Skeletal muscle cell (primary cell): ENCODE measurements around the gene ARHGAP27.

Experiments used
- DNase-seq: peaks from one replicate; pipeline ENCODE4 v3.0.0-alpha.2; 2010; ENCODE audit warnings: low read depth
- H3K4me3 ChIP-seq: 2 replicates; pipeline ENCODE4 v1.5.1; 2011; ENCODE audit warnings: low read depth, mild to moderate bottlenecking, control low read depth, low read length, moderate library complexity

The ARHGAP27 gene

GRCh38 chr17:45391291-45391690, 41.4 kb downstream of the ARHGAP27 start:
- DNase-seq = no peak
- H3K4me3 ChIP-seq = no peak overlapping the region

GRCh38 chr17:45389354-45389753, 43.3 kb downstream of the ARHGAP27 start:
- DNase-seq = no peak
- no peak overlapping the region for H3K4me3 ChIP-seq

GRCh38 chr17:45388604-45389325, 43.9 kb downstream of the ARHGAP27 start:
- no peak for DNase-seq
- no peak overlapping the region for H3K4me3 ChIP-seq

GRCh38 chr17:45387739-45388138, 44.9 kb downstream of the ARHGAP27 start:
- no peak for DNase-seq
- no peak overlapping the region for H3K4me3 ChIP-seq

GRCh38 chr17:45386178-45386577, 46.5 kb downstream of the ARHGAP27 start:
- no peak for DNase-seq
- H3K4me3 ChIP-seq = no peak overlapping the region

- no peak overlapping the region for H3K4me3 ChIP-seq
- DNase-seq = no peak
Measured at GRCh38 chr17:45385331-45385997, 47.2 kb downstream of the ARHGAP27 start.

- DNase-seq = no peak
- no peak overlapping the region for H3K4me3 ChIP-seq
Measured at GRCh38 chr17:45384789-45385262, 47.8 kb downstream of the ARHGAP27 start.

GRCh38 chr17:45384047-45384788, 48.5 kb downstream of the ARHGAP27 start:
- H3K4me3 ChIP-seq = no peak overlapping the region
- DNase-seq = no peak

GRCh38 chr17:45383003-45383402, 49.7 kb downstream of the ARHGAP27 start:
- H3K4me3 ChIP-seq = no peak overlapping the region
- no peak for DNase-seq

- DNase-seq = no peak
- H3K4me3 ChIP-seq = no peak overlapping the region
Measured at GRCh38 chr17:45382226-45382625, 50.4 kb downstream of the ARHGAP27 start.

- no peak overlapping the region for H3K4me3 ChIP-seq
- DNase-seq = no peak
Measured at GRCh38 chr17:45380991-45381390, 51.7 kb downstream of the ARHGAP27 start.

- DNase-seq = no peak
- H3K4me3 ChIP-seq = no peak overlapping the region
Measured at GRCh38 chr17:45380046-45380765, 52.5 kb downstream of the ARHGAP27 start.

- no peak for DNase-seq
- no peak overlapping the region for H3K4me3 ChIP-seq
Measured at GRCh38 chr17:45377401-45377800, 55.3 kb downstream of the ARHGAP27 start.

GRCh38 chr17:45376171-45377005, 56.3 kb downstream of the ARHGAP27 start:
- DNase-seq = no peak
- H3K4me3 ChIP-seq = no peak overlapping the region

GRCh38 chr17:45374501-45374900, 58.2 kb downstream of the ARHGAP27 start:
- H3K4me3 ChIP-seq = no peak overlapping the region
- DNase-seq = no peak

- no peak overlapping the region for H3K4me3 ChIP-seq
- no peak for DNase-seq
Measured at GRCh38 chr17:45372325-45372869, 60.3 kb downstream of the ARHGAP27 start.

- no peak overlapping the region for H3K4me3 ChIP-seq
- DNase-seq = peak; percentile 95
Measured at GRCh38 chr17:45371414-45372324, 61.0 kb downstream of the ARHGAP27 start.
